Esophagus muscularis mucosa (tissue), 4 donors: ENCODE data around the gene MINAR1. TPM values are rescaled to one million over a fixed set of nuclear protein-coding genes. Genes with fewer than 3 reads are reported as not detected.

Experiments
- DNase-seq: peaks from one replicate; pipeline ENCODE4 v3.0.0-alpha.2; 2017; ENCODE audit errors: extremely low spot score
- H3K27ac ChIP-seq, 4 donors: fragments of 200-600 bp; sonication (generic); replicated peaks in 1 of 4; 1 replicate in 3 of 4; 2 replicates in 1 of 4; pipeline ENCODE4 v1.5.1; 2016 to 2019; ENCODE audit warnings: mild to moderate bottlenecking in 1 of 4
- H3K27me3 ChIP-seq, 4 donors: fragments of 200-600 bp; sonication (generic); one replicate each; pipeline versions ENCODE4 v1.5.1 to v1.6.0; 2016 to 2019
- H3K36me3 ChIP-seq, 4 donors: fragments of 200-600 bp; sonication (generic); one replicate each; pipeline ENCODE4 v1.5.1; 2016 to 2019
- H3K4me1 ChIP-seq, 4 donors: fragments of 200-600 bp; sonication (generic); one replicate each; pipeline ENCODE4 v1.5.1; 2016 to 2019
- H3K4me3 ChIP-seq, 4 donors: fragments of 200-600 bp; sonication (generic); 1 replicate in 2 of 4; 2 replicates in 2 of 4; pipeline ENCODE4 v1.5.1; 2016 to 2019; ENCODE audit warnings: mild to moderate bottlenecking in 4 of 4, moderate library complexity in 1 of 4
- H3K9me3 ChIP-seq, 4 donors: fragments of 200-600 bp; sonication (generic); 1 replicate in 3 of 4; 2 replicates in 1 of 4; pipeline ENCODE4 v1.5.1; 2016 to 2019
- EP300 ChIP-seq: sonication (generic); formaldehyde crosslinking; IDR thresholded peaks from one replicate; pipeline ENCODE4 v1.6.1; 2017; ENCODE audit warnings: antibody characterized with exemption
- POLR2A ChIP-seq: fragments of 450-650 bp; IDR thresholded peaks from one replicate; pipeline ENCODE4 v1.6.1; 2017; ENCODE audit warnings: antibody characterized with exemption, moderate library complexity, mild to moderate bottlenecking, low read depth
- POLR2AphosphoS5 ChIP-seq, 2 donors: sonication (generic); formaldehyde crosslinking; IDR thresholded peaks; one replicate each; pipeline ENCODE4 v1.6.1; 2017; ENCODE audit warnings: antibody characterized with exemption in 2 of 2
- WGBS: methylation state at CpG from one replicate; pipeline ENCODE4 v1.1.5; 2018; 5-methylcytosine and 5-hydroxymethylcytosine counted together
- intact Hi-C: fragments of 100-400 bp; cut with DNase I; formaldehyde crosslinking; loops from one replicate; pipeline ENCODE4 v1.15.1; 2023
- total RNA-seq, 4 donors: library from RNA; depleted of rRNA; stranded (reverse); fragments of >200 nt; gene quantifications; one replicate each; pipeline versions ENCODE4 v1.1.0 to v1.2.1, GENCODE V29; 2016
- TF ChIP-seq, protein P1 (sequence below), 3 experiments: fragments of 200-600 bp in 2 of 3; fragments of 450-650 bp in 1 of 3; sonication (generic) in 2 of 3; IDR thresholded peaks; one replicate each; pipeline ENCODE4 v1.5.1; 2017 to 2019; ENCODE audit warnings: antibody characterized with exemption in 3 of 3, mild to moderate bottlenecking in 2 of 3, moderate library complexity in 1 of 3

The MINAR1 gene
- total RNA-seq, 4 donors from 2014 or later: 0.13 to 0.75 (median 0.46) TPM

DNA sequence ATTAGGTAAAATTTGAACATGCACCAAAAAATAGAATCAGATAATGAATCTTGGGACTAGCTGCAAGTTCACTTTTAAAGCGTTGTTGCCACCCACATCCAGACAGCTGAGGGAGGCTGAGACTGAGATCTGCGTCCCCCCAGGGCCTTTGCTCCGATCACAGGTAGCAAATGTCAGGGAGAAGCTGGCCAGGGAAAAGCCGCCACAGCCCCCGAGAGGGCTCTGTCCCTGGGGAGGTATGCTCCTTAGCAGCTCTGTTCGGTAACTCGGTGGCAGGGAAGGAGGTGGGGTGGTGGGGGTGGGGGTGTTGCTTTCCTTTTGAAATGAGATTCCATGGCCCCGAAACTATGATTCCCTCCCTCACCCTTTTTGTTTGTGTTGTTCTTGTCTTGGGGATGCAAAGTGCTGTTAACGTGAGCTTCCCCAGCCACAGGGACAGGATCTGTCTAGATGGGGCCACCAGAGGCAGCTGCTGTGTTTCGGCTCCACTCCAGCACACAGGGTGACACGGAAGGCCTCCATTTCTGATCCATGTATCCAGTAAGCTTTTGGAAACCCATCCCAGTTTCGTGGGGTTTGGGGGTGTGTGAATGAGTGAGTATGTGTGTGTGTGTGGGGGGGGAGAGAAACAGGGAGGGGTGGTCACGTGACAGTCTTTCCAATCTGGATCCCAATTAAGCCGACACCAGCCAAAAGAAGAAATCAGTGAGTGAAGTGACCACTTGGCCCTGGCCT, 1.1 kb upstream of the MINAR1 start:
- H3K27me3 ChIP-seq: peaks cover 0 to 97% (median 12%) of the 10 kb centered on the region in 4 donors
- H3K4me1 ChIP-seq: peaks cover 11 to 23% (median 21%) of the 10 kb centered on the region in 4 donors
- H3K27ac ChIP-seq: no peak overlapping the region
- peak; percentile 85 for DNase-seq
- TF ChIP-seq EP300 (no peak), POLR2A (no peak), POLR2AphosphoS5 (IDR thresholded peaks at IDR 0.05) (no peak)
- TF ChIP-seq, protein P1, sequence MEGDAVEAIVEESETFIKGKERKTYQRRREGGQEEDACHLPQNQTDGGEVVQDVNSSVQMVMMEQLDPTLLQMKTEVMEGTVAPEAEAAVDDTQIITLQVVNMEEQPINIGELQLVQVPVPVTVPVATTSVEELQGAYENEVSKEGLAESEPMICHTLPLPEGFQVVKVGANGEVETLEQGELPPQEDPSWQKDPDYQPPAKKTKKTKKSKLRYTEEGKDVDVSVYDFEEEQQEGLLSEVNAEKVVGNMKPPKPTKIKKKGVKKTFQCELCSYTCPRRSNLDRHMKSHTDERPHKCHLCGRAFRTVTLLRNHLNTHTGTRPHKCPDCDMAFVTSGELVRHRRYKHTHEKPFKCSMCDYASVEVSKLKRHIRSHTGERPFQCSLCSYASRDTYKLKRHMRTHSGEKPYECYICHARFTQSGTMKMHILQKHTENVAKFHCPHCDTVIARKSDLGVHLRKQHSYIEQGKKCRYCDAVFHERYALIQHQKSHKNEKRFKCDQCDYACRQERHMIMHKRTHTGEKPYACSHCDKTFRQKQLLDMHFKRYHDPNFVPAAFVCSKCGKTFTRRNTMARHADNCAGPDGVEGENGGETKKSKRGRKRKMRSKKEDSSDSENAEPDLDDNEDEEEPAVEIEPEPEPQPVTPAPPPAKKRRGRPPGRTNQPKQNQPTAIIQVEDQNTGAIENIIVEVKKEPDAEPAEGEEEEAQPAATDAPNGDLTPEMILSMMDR (IDR thresholded peaks at IDR 0.05): no peak
- WGBS: 24% methylated on average over 13 of the region's 14 CpGs
- intact Hi-C loops: no loop called here
- no peaks in the 10 kb centered on the region for H3K9me3 ChIP-seq
- peak overlapping the region; percentile 50 to 58 (median 50) for H3K4me3 ChIP-seq
- no peaks in the 10 kb centered on the region for H3K36me3 ChIP-seq

DNA sequence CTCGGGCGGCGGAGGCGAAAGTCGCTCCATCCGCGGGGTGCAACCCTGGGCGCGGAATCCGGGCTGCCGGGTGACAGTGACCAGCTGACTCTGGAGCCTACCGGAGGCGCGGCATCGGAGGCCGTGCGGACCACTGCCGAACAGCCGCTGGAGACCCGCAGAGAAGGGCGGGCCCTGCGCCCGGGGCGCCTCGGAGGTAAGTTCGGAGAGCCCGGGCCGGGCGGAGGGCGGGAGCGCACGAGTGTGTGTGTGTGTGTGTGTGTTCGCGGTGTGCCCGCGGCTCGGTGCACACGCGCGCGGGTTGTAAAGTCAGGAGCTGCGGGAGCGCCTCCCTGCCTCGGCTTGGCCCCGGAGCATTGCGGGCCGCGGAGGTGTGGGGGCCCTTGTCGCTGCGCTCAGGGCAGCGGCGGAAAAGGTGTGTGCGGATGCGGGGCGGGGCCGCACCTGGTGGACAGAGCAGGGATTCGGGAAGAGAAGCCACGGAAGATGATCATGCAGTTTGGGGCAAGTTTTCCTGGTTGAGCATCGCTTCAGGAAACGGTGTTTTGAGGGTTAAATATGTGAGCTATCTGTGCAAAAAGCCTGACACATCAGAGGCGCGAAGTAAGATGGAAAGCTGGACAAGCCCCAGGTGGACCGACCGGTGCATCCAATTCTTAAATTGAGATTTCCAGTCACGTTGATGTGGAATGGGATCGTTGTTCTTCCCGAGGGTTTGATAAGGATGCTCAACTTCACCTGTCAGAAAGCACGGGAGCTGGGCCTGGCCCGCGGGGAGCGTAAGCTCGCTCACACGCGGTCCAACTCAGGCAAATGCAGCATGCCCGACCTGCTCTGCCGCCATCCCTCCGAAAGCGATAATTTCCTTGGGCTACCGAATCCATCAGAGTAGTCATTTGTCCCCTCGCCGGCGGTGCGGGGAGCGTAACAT, 474 bp downstream of the MINAR1 start:
- TF ChIP-seq POLR2A (no peak), POLR2AphosphoS5 (IDR thresholded peaks at IDR 0.05) (no peak), EP300 (no peak)
- TF ChIP-seq, protein P1 (IDR thresholded peaks at IDR 0.05): no peak
- H3K27me3 ChIP-seq: peaks cover 0 to 86% (median 12%) of the 10 kb centered on the region in 4 donors
- H3K36me3 ChIP-seq: no peaks in the 10 kb centered on the region
- H3K27ac ChIP-seq: no peak overlapping the region
- H3K9me3 ChIP-seq: no peaks in the 10 kb centered on the region
- WGBS: 8% methylated on average over 32 of the region's 84 CpGs
- DNase-seq: peak; percentile 82
- H3K4me1 ChIP-seq: peaks cover 11 to 23% (median 21%) of the 10 kb centered on the region in 4 donors
- intact Hi-C loops: no loop called here
- peak overlapping the region; percentile 50 to 58 (median 50) for H3K4me3 ChIP-seq

DNA sequence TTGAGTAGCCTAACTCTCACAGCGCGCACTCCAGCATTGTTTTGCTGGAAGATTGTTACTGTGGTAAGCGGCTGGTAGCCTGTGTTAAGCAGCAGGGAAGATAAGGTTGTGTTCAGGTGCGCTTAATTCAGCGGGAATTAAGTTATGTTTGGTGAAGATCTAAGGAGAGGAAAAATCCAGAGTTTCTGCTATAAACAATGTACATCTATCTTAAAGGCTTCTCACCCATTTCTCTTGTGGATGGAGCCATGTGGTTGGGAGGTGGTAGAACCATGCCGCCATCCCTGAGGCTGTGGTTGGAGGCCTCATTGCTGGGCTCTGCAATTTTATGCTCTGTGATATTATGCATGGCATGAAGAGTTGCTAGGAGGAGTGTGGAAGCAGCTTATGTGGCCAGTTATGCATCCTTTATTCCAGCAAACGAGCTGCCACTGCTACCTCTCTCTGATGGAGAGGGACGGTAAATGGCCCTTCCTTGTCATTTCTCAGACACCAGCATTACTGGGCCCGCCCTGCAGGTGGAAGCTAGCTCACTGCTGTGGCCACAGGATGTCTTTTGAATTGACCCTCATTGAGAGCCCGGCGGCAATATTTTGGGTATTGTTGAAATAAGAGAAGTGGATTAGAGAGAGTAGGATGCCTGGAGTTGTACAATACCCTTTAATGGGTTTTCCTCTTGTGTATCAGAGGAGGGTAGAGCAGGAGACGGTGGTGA, 1.3 kb downstream of the MINAR1 start:
- no peak overlapping the region for H3K4me3 ChIP-seq
- 52% methylated on average over 12 of the region's 12 CpGs for whole genome bisulfite sequencing
- intact Hi-C loops: no loop called here

DNA sequence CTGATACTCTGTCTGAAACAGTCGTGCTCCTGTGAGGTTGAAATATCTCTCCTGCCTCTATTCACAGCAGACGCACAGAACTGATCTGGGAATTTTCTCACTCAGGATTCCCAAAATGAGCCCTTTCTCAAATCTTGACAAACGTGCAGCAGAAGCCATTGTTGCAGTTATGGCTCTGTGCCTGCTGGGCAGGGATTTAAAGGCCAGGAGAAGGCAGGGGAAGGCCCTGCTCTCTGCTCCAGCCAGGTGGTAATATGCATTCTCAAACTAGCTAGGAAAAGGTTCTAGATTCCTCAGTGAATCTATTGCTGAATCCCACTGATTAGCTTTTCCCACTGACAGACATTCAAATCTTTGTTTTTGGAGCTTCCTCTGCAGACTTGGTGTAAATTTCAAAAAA, 2.2 kb downstream of the MINAR1 start:
- peaks cover 11 to 23% (median 21%) of the 10 kb centered on the region in 4 donors for H3K4me1 ChIP-seq
- TF ChIP-seq, protein P1 (IDR thresholded peaks at IDR 0.05): no peak
- TF ChIP-seq POLR2A (no peak), POLR2AphosphoS5 (IDR thresholded peaks at IDR 0.05) (no peak), EP300 (no peak)
- H3K4me3 ChIP-seq: no peak overlapping the region
- no peak overlapping the region for H3K27ac ChIP-seq
- intact Hi-C loops: no loop called here
- no peaks in the 10 kb centered on the region for H3K9me3 ChIP-seq
- DNase-seq: peak; percentile 42
- H3K36me3 ChIP-seq: no peaks in the 10 kb centered on the region
- H3K27me3 ChIP-seq: peaks cover 0 to 69% (median 12%) of the 10 kb centered on the region in 4 donors
- 62% methylated on average over 3 of the region's 3 CpGs for WGBS

More for the DNA sequence above, 1.3 kb downstream of the MINAR1 start:
- no peak overlapping the region for H3K27ac ChIP-seq
- H3K27me3 ChIP-seq: peaks cover 0 to 78% (median 12%) of the 10 kb centered on the region in 4 donors
- TF ChIP-seq, protein P1 (IDR thresholded peaks at IDR 0.05): no peak
- peak; percentile 86 for DNase-seq
- peaks cover 11 to 23% (median 21%) of the 10 kb centered on the region in 4 donors for H3K4me1 ChIP-seq
- no peaks in the 10 kb centered on the region for H3K36me3 ChIP-seq
- no peaks in the 10 kb centered on the region for H3K9me3 ChIP-seq
